Measurements from ENCODE around the gene DNASE1L3. TPM values are rescaled to one million over a fixed set of nuclear protein-coding genes. Genes with fewer than 3 reads are reported as not detected.
A peak's percentile ranks its signal among the peaks of the same experiment; 100 is the strongest.
"Not testable (repeated sequence)": the region's sequence is repeated elsewhere in the genome, so short reads cannot be mapped to it uniquely, and the experiment has no call there.

DNASE1L3 gene
- total and polyA plus RNA-seq, 10 donors: 52.1 to 245 (median 130) TPM

- H3K9me3 ChIP-seq: no peaks in the 10 kb centered on the region
- H3K27me3 ChIP-seq (replicated peaks in 1 of 7): no peaks in the 10 kb centered on the region
- H3K36me3 ChIP-seq: no peaks in the 10 kb centered on the region
- H3K27ac ChIP-seq: peak overlapping the region in 3 of 8 donors; percentile 47 to 61 (median 58)
- 62 to 81% (median 74%) methylated on average over 2 of the region's 2 CpGs for WGBS, 5 donors
- intact Hi-C loops (cut with DNase I; ENCODE audit: low total_unique reads): no loop called here
- DNase-seq: no peak
- peaks cover 7 to 60% (median 29%) of the 10 kb centered on the region in 6 donors for H3K4me1 ChIP-seq
- no peak overlapping the region for H3K4me3 ChIP-seq
- TF ChIP-seq POLR2AphosphoS5 (IDR thresholded peaks at IDR 0.05) (no peak), POLR2A (IDR thresholded peaks at IDR 0.05) (no peak), CTCF (IDR thresholded peaks at IDR 0.05 in 8 of 11, conservative IDR thresholded peaks at IDR 0.05 in 3 of 11) (no peak)
Observed at GRCh38 chr3:58231666-58232065, 20.9 kb upstream of the DNASE1L3 start.

GRCh38 chr3:58230876-58231552 is 20.2 kb upstream of the DNASE1L3 start:
- 0 to 39% (median 34%) methylated on average over 1 of the region's 1 CpG for WGBS, 5 donors
- TF ChIP-seq CTCF (IDR thresholded peaks at IDR 0.05 in 8 of 11, conservative IDR thresholded peaks at IDR 0.05 in 3 of 11): no peak
- TF ChIP-seq POLR2AphosphoS5 (IDR thresholded peaks at IDR 0.05): no peak
- no peak for TF ChIP-seq POLR2A (IDR thresholded peaks at IDR 0.05)
- Histone ChIP-seq H3K4me1 (peaks cover 2 to 53% (median 23%) of the 10 kb centered on the region in 6 donors), H3K27me3 (replicated peaks in 1 of 7) (no peaks in the 10 kb centered on the region), H3K27ac (no peak overlapping the region), H3K9me3 (no peaks in the 10 kb centered on the region), H3K36me3 (no peaks in the 10 kb centered on the region), H3K4me3 (no peak overlapping the region)
- no peak for DNase-seq
- intact Hi-C loops (cut with DNase I; ENCODE audit: low total_unique reads): no loop called here

GRCh38 chr3:58227933-58228332 is 17.2 kb upstream of the DNASE1L3 start:
- H3K36me3 ChIP-seq; DNase-seq; H3K4me3 ChIP-seq; intact Hi-C loops (cut with DNase I; ENCODE audit: low total_unique reads); H3K27ac ChIP-seq; H3K27me3 ChIP-seq (replicated peaks in 1 of 7); H3K9me3 ChIP-seq: not testable (repeated sequence)
- WGBS, 5 donors: 86 to 95% (median 89%) methylated on average over 3 of the region's 3 CpGs
- H3K4me1 ChIP-seq: peaks cover 0 to 23% (median 7%) of the 10 kb centered on the region in 6 donors

- WGBS, 5 donors: 90 to 97% (median 95%) methylated on average over 4 of the region's 4 CpGs
- Histone ChIP-seq H3K27ac (no peak overlapping the region), H3K36me3 (no peaks in the 10 kb centered on the region), H3K4me3 (no peak overlapping the region), H3K9me3 (no peaks in the 10 kb centered on the region), H3K4me1 (peaks cover under 1 to 16% (median 5%) of the 10 kb centered on the region in 6 donors), H3K27me3 (replicated peaks in 1 of 7) (no peaks in the 10 kb centered on the region)
- intact Hi-C loops (cut with DNase I; ENCODE audit: low total_unique reads): no loop called here
- no peak for TF ChIP-seq CTCF (IDR thresholded peaks at IDR 0.05 in 8 of 11, conservative IDR thresholded peaks at IDR 0.05 in 3 of 11)
- no peak for TF ChIP-seq POLR2A (IDR thresholded peaks at IDR 0.05)
- DNase-seq: no peak
Observed at GRCh38 chr3:58223855-58224254, 13.1 kb upstream of the DNASE1L3 start.

Measured in spleen (tissue), 11 donors.